HEK293 (cell line): Measurements from ENCODE around the gene AKT2.

Source experiments
- ATF2 ChIP-seq: fragments of 450-650 bp; formaldehyde crosslinking; IDR thresholded peaks from 2 replicates; pipeline ENCODE4 v1.5.1; 2016; ENCODE audit warnings: missing biosample characterization, missing genetic modification characterization, low read depth
- EGR2 ChIP-seq: fragments of 450-650 bp; formaldehyde crosslinking; IDR thresholded peaks from 2 replicates; pipeline ENCODE4 v1.5.1; 2016; ENCODE audit warnings: low read depth, missing biosample characterization, missing genetic modification characterization
- KLF17 ChIP-seq: fragments of 450-650 bp; formaldehyde crosslinking; IDR thresholded peaks from 2 replicates; pipeline ENCODE4 v1.5.1; 2016; ENCODE audit warnings: missing biosample characterization, missing genetic modification characterization
- KLF7 ChIP-seq: fragments of 450-650 bp; formaldehyde crosslinking; IDR thresholded peaks from 2 replicates; pipeline ENCODE4 v1.5.1; 2016; ENCODE audit warnings: missing biosample characterization, missing genetic modification characterization, borderline replicate concordance
- MEIS1 ChIP-seq: sonication (generic); formaldehyde crosslinking; IDR thresholded peaks from 2 replicates; pipeline ENCODE4 v1.8.1; 2022; ENCODE audit warnings: missing genetic modification reagents, mild to moderate bottlenecking, borderline replicate concordance
- PRDM2 ChIP-seq: fragments of 450-650 bp; formaldehyde crosslinking; IDR thresholded peaks from 2 replicates; pipeline ENCODE4 v1.5.1; 2016; ENCODE audit warnings: missing biosample characterization, missing genetic modification characterization, borderline replicate concordance
- PRDM4 ChIP-seq: fragments of 450-650 bp; formaldehyde crosslinking; IDR thresholded peaks from 2 replicates; pipeline ENCODE4 v1.5.1; 2017; ENCODE audit warnings: missing biosample characterization, missing genetic modification characterization
- TCF7L2 ChIP-seq: IDR thresholded peaks from 2 replicates; pipeline ENCODE4 v1.6.1; 2011; ENCODE audit warnings: low read depth, mild to moderate bottlenecking, inconsistent platforms, low read length, moderate library complexity, borderline replicate concordance
- TRIM28 ChIP-seq: IDR thresholded peaks from 2 replicates; pipeline ENCODE4 v1.6.1; 2011; ENCODE audit warnings: low read length, control low read depth, borderline replicate concordance
- WT1 ChIP-seq: fragments of 450-650 bp; formaldehyde crosslinking; IDR thresholded peaks from 2 replicates; pipeline ENCODE4 v1.5.1; 2016; ENCODE audit warnings: missing biosample characterization, missing genetic modification characterization
- ZBTB17 ChIP-seq: fragments of 450-650 bp; formaldehyde crosslinking; IDR thresholded peaks from 2 replicates; pipeline ENCODE4 v1.5.1; 2016; ENCODE audit warnings: missing biosample characterization, missing genetic modification characterization
- ZBTB21 ChIP-seq: fragments of 450-650 bp; formaldehyde crosslinking; IDR thresholded peaks from 2 replicates; pipeline ENCODE4 v1.5.1; 2017; ENCODE audit warnings: missing biosample characterization, missing genetic modification characterization
- ZBTB48 ChIP-seq: fragments of 450-650 bp; formaldehyde crosslinking; IDR thresholded peaks from 2 replicates; pipeline ENCODE4 v1.5.1; 2016; ENCODE audit warnings: missing biosample characterization, missing genetic modification characterization
- ZBTB6 ChIP-seq: fragments of 450-650 bp; formaldehyde crosslinking; IDR thresholded peaks from 2 replicates; pipeline ENCODE4 v1.5.1; 2017; ENCODE audit warnings: missing biosample characterization, missing genetic modification characterization
- ZFP3 ChIP-seq: fragments of 450-650 bp; formaldehyde crosslinking; IDR thresholded peaks from 2 replicates; pipeline ENCODE4 v1.5.1; 2016; ENCODE audit warnings: low read depth, missing biosample characterization, missing genetic modification characterization
- ZNF138 ChIP-seq: fragments of 450-650 bp; formaldehyde crosslinking; IDR thresholded peaks from 2 replicates; pipeline ENCODE4 v1.5.1; 2016; ENCODE audit warnings: missing biosample characterization, missing genetic modification characterization, borderline replicate concordance
- ZNF174 ChIP-seq: fragments of 450-650 bp; formaldehyde crosslinking; IDR thresholded peaks from 2 replicates; pipeline ENCODE4 v1.5.0; 2017; ENCODE audit warnings: missing biosample characterization, mild to moderate bottlenecking, missing genetic modification characterization
- ZNF175 ChIP-seq: fragments of 450-650 bp; formaldehyde crosslinking; IDR thresholded peaks from 2 replicates; pipeline ENCODE4 v1.5.1; 2016; ENCODE audit warnings: missing biosample characterization, missing genetic modification characterization
- ZNF221 ChIP-seq: fragments of 450-650 bp; formaldehyde crosslinking; IDR thresholded peaks from 2 replicates; pipeline ENCODE4 v1.5.1; 2017; ENCODE audit warnings: missing biosample characterization, missing genetic modification characterization, borderline replicate concordance
- ZNF341 ChIP-seq: fragments of 450-650 bp; formaldehyde crosslinking; IDR thresholded peaks from 2 replicates; pipeline ENCODE4; 2016; ENCODE audit warnings: low read depth, missing biosample characterization, missing genetic modification characterization
- ZNF426 ChIP-seq: fragments of 450-650 bp; formaldehyde crosslinking; IDR thresholded peaks from 2 replicates; pipeline ENCODE4 v1.5.1; 2017; ENCODE audit warnings: missing biosample characterization, missing genetic modification characterization, mild to moderate bottlenecking, inconsistent platforms, moderate library complexity
- ZNF768 ChIP-seq: fragments of 450-650 bp; formaldehyde crosslinking; IDR thresholded peaks from 2 replicates; pipeline ENCODE4 v1.5.1; 2018; ENCODE audit warnings: missing biosample characterization, mild to moderate bottlenecking, missing genetic modification characterization
- ZNF785 ChIP-seq: fragments of 450-650 bp; formaldehyde crosslinking; IDR thresholded peaks from 2 replicates; pipeline ENCODE4 v1.5.1; 2016; ENCODE audit warnings: missing biosample characterization, missing genetic modification characterization
- ZSCAN18 ChIP-seq: fragments of 450-650 bp; formaldehyde crosslinking; IDR thresholded peaks from 2 replicates; pipeline ENCODE4 v1.5.1; 2016; ENCODE audit warnings: missing biosample characterization, missing genetic modification characterization
- ZXDB ChIP-seq: fragments of 450-650 bp; formaldehyde crosslinking; IDR thresholded peaks from 2 replicates; pipeline ENCODE4 v1.5.1; 2016; ENCODE audit warnings: missing biosample characterization, missing genetic modification characterization

AKT2 gene

GRCh38 chr19:40190891-40191835 lies 94.0 kb downstream of the AKT2 start, which contains the start of gene MAP3K10 (continued):
- TF ChIP-seq PRDM2 (tag by site-specific recombination) (no peak), ZSCAN18 (0 out of 2 replicates have a peak, but pooled peaks have one; percentile 40), ZNF426 (tag by site-specific recombination) (no peak), ZXDB (peak; percentile 98), ATF2 (tag by site-specific recombination) (0 out of 2 replicates have a peak, but pooled peaks have one; percentile 3), ZBTB6 (tag by site-specific recombination) (0 out of 2 replicates have a peak, but pooled peaks have one; percentile 7), ZNF768 (tag by site-specific recombination) (no peak), MEIS1 (no peak), PRDM4 (tag by site-specific recombination) (peak; percentile 80), ZNF221 (tag by site-specific recombination) (no peak; the same call in 1 of the 2 replicates), ZBTB17 (tag by site-specific recombination) (peak; percentile 98), ZNF341 (tag by site-specific recombination) (no peak; the same call in 1 of the 2 replicates), KLF7 (tag by site-specific recombination) (no peak), ZNF175 (no peak), EGR2 (tag by site-specific recombination) (peak; percentile 49), ZBTB21 (tag by site-specific recombination) (no peak; the same call in none of the 2 replicates), ZBTB48 (peak; percentile 100), KLF17 (tag by site-specific recombination) (peak; percentile 60; the same call in 1 of the 2 replicates), ZNF785 (tag by site-specific recombination) (peak; percentile 60; the same call in 1 of the 2 replicates), ZNF138 (no peak), ZNF174 (tag by site-specific recombination) (no peak), TRIM28 (no peak), WT1 (tag by site-specific recombination) (no peak; the same call in 1 of the 2 replicates), ZFP3 (tag by site-specific recombination) (no peak), TCF7L2 (no peak)
